ENCODE data around the gene TOPAZ1. TPM values are rescaled to one million over a fixed set of nuclear protein-coding genes. Genes with fewer than 3 reads are reported as not detected.

Gene TOPAZ1
- polyA plus RNA-seq, 4 donors: 0.03 TPM; not detected in 3

DNA sequence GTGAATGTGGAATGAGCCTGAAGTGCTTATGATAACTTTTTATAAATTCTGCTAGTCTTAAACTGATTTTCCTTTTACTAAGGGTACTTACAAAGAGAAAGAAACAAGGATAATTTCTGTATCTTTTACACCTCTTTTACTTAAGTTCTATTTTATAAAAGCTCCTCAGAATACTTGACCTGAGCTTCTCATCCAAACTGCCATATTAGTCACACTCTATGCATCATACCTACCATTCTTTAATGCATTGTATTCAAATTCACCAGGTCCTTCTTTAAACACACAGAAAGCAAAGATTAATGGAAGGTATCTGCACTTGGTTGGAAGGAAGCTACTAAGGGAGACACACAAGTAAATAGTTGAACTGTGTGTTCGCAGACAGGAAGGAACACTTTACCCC is 1.6 kb upstream of the TOPAZ1 start:
- no peak for DNase-seq (ENCODE audit: low read depth in 4 of 4, low spot score in 2 of 4)

DNA sequence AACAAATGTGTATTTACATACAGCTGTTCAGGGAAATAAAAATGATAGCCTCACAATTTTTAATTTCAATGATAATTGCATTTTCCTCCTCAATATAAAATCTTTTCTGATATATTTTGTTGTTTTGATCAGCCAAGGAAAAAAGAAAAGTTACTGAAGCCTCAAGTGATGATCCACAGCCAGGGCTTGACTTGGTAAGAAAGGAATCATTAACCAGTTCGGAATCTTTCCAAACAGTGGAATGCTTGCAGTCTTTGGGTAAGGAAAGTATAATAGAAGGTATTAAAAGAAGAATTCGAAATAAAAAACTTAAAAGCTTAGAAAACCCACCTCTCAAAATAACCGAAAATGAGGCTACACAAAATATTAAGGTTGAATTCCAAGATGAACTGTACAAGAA is 1.0 kb downstream of the TOPAZ1 start:
- no peak for DNase-seq (ENCODE audit: low read depth in 4 of 4, low spot score in 2 of 4)

DNA sequence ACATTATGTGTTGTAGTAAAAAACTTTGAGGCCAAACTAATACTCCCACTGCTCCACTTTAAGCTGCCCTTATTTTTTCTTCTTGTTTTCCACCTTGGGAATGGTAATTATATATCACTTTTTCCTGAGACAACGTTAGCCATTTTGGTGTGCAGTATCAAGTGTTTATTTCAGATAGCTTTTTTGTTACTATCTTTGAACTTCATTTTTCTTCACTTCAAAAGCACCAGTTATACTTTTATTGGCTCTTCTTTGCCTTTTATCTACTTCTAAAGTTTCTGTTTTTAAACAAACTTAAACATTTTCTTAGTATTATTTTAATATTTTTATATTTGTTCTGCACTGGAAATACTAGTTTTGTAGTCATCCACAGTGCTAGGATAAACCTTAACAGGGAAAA is 6.5 kb downstream of the TOPAZ1 start:
- no peak for DNase-seq (ENCODE audit: low read depth in 4 of 4, low spot score in 2 of 4)

DNA sequence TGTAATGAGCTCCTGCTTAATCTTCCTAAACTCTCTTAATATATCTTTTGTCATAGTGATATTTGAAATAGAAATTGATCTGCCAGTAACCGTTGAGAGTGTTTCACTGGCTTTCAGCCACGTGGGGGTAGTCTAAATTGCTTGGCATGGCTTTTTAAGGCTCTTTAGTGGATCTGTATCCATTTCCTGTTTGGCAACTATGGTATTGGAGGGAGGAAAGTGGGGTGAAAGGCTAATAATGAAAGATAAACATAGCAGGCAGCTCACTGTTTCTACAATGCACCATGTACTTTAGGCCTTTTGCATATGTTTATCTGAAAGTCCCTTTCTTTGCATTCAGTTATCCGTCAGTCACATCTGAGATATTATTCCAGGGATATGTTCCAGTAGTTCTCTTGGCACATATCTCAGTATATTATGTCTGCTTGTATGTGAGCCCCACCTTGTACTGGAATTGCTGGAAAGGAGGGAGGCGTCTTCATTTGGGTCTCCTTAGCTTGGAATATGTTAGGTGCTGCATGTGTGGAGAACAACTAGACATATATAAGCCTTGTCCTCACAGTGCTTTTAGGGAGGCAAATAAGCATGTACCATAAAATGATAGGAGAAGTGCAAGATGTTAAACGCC is 10.8 kb downstream of the TOPAZ1 start:
- DNase-seq (ENCODE audit: low read depth in 4 of 4, low spot score in 2 of 4): no peak

DNA sequence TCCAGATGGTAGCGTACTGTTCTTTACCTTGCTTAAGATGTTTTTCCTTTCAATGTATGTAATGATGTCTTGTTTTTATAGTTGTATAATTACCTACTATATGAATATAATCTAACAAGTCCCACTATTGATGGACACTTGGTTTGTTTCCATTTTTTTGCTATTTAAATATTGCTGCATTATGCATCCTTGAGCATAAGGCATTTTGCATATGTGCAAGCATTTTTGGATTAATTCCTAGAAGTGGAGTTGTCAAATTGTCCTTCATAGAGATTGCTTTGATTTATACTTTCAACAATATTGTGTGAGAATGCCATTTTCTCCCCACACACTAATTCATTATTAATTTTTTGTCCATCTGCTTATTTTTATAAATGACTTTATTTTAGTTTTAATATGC is 17.7 kb downstream of the TOPAZ1 start:
- DNase-seq (ENCODE audit: low read depth in 4 of 4, low spot score in 2 of 4): no peak

DNA sequence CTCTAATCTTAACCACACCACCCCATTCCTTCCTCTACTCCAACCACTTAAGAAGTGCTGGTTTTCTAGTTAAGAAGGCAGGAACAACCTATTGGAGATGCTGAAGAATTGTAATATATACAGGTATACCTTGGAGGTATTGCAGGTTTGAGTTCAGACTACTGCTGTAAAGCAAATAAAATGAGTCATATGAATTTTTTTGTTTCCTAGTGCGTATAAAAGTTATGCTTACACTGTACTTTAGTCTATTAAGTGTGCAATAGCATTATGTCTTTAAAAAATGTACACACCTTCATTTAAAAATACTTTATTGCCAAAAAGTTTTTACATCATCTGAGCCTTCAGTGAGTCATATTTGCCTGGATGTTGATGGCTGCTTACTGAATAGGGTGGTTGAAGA is 22.5 kb downstream of the TOPAZ1 start:
- DNase-seq (ENCODE audit: low read depth in 4 of 4, low spot score in 2 of 4): no peak

DNA sequence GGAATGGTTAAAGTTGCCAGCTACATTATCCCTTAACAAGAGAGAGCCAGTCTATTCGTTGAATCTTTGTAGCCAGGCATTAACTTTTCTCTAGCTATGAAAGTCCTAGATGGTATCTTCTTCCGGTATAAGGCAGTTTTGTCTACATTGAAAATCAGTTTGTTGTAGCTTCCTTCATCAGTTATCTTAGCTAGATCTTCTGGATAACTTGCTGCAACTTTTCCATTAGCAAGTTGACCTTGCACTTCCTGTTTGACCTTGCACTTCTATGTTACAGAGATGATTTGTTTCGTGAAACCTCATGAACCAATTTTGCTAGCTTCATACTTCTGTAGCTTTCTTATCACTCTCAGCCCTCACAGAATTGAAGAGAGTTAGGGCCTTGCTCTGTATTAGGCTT is 24.1 kb downstream of the TOPAZ1 start:
- no peak for DNase-seq (ENCODE audit: low read depth in 4 of 4, low spot score in 2 of 4)

DNA sequence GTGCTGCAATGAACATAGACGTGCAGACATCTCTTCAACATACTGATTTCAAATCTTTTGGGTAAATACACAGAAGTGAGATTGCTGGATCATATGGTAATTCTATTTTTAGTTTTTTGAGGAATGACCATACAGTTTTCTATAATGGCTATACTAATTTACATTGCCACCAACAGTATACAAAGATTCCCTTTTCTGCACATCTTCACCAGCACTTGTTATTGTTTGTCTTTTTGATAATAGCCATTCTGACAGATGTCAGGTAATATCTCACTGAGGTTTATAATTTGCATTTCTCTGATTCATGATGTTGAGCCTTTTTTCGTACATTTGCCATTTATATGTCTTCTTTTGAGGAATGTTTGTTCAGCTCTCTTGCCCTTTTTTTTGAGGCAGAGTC is 30.5 kb downstream of the TOPAZ1 start:
- no peak for DNase-seq (ENCODE audit: low read depth in 4 of 4, low spot score in 2 of 4)

DNA sequence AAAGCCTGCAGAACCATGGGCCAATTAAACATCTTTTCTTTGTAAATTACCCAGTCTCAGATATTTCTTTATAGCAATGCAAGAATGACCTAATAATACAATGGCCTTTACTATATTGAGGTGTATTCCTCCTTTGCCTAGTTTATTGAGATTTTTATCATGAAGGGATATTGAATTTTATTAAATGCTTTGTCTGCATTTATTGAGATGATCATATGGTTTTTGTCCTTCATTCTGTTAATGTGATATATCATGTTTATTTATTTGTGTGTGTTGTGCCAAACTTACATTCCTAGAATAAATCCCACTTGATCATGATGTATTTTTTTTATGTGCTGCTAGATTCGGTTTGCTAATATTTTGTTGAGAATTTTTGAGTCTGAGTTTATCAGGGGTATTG is 36.2 kb downstream of the TOPAZ1 start:
- no peak for DNase-seq (ENCODE audit: low read depth in 4 of 4, low spot score in 2 of 4)

DNA sequence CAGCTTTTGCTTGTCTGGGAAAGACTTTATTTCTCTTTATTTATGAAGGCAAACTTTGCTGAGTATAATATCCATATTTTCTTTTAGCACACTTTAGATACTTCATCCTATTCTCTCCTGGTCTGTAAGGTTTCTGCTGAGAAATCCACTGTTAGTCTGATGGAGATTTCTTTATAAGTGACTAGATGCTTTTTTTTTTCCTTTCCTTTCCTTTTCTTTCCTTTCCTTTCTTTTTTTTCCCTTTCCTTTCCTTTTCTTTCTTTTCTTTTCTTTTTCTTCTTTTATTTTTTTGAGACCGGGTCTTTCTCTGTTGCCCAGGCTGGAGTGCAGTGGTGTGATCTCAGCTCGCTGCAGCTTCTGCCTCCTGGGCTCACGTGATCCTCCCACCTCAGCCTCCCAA is 38.4 kb downstream of the TOPAZ1 start:
- DNase-seq (ENCODE audit: low read depth in 4 of 4, low spot score in 2 of 4): no peak

DNA sequence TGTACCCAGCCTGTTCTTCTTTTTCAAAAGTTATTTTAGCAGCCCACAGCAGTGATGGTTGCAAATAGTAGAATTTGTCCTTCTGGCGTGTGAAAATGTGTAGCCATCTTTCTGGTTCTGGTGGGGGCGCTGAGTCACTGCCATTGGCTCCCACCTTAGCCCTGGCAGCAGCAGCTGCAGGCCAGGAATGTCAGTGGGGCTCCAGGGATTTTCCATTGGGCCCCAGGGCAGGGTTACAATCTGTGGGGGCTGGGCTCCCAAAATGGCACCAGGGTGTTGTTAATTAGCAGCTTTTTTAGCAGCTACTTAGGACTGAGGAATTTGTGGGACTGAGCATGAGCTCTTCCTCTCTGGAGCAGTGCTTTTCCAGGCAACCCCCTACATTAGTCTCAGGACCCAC is 38.9 kb downstream of the TOPAZ1 start:
- DNase-seq (ENCODE audit: low read depth in 4 of 4, low spot score in 2 of 4): no peak

DNA sequence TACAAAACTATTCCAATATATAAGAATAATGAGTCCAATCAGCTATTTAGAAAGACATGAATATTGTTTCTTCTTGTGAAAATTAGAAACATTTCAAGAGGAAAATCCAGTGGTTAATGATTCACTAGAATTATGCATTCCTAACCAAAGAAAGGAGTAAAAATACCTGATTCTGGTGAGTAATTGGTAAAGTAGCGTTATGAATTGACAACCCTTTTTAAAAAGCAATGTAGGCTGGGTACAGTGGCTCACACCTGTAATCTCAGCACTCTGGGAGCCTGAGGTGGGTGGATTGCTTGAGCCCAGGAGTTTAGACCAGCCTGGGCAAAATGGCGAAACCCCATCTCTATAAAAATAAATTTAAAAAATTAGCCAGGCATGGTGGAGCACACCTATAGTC is 43.3 kb downstream of the TOPAZ1 start:
- no peak for DNase-seq (ENCODE audit: low read depth in 4 of 4, low spot score in 2 of 4)

DNA sequence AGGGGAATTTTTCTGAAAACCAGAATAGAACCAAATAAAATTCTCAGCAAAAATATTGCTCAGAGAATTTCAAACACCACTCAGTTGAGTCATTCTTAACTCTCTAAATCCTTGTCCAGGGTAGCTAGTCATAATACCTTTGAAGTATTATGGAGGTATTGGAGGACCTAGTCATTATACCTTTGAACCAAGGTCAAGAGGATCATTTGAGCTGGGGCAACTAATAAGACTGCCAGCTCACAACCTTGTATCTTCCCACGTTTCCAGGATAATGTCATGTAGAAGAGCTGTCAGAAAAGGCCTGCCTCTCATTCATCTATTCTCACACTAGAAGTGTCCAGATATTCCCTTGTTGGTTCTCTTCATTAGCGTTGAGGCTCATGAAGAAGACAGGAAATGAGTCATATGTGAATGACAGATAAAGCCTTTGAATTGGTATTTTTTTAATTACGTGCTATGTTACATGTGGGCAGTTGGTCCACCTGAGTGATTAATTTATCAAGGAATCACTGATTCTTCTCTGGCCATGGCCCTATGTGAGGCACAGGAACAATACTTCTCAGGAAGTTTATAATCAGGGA is 48.3 kb downstream of the TOPAZ1 start:
- no peak for DNase-seq (ENCODE audit: low read depth in 4 of 4, low spot score in 2 of 4)

DNA sequence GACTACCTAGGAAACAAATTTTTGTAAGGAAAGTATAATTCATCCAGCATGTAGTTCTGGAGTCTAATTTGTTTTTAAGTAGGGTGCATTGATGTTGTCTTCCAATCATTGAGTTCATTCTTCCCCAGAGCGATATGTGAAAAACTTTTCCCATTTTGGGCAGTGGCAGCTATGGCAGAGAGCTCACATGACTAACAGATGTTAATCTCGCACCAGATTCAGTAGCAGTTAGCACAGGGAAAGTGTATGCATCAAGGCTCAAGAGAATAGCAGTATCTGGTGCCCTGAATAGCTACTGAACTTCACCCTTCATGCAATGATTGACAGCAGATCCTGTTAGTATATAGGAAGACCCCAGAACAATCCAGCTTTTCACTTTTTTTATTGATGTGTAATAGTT is 50.6 kb downstream of the TOPAZ1 start:
- DNase-seq (ENCODE audit: low read depth in 4 of 4, low spot score in 2 of 4): no peak

DNA sequence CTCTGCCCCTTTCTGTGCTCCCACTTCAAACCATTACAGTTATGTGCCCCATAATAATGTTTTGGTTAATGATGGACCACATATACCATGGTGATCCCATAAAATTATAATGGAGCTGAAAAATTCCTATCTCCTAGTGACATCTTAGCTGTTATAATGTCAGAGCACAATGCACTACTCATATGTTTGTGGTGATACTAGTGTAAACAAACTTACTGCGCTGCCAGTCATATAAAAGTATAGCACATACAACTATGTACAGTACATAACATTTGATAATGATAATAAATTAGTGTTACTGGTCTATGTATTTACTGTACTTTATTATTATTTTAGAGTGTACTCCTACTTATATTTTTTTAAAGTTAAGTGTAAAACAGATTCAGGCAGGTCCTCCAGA is 51.3 kb downstream of the TOPAZ1 start:
- no peak for DNase-seq (ENCODE audit: low read depth in 4 of 4, low spot score in 2 of 4)

DNA sequence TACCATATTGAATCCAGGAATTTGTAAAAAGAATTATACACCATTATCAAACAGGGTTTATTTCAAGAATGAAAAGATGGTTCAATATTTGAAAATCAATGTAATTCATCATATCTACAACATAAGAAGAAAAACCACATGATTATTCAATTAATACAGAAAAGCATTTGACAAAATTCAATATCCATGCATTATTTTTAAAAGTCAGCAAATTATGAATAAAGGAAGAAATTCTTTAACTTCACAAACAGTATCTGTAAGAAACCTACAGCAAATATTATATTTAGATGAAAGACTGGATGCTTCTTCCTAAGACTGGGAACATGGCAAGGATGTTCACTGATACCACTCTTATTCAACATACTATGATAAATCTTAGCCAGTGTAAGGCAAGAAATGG is 55.6 kb downstream of the TOPAZ1 start:
- DNase-seq (ENCODE audit: low read depth in 4 of 4, low spot score in 2 of 4): no peak

DNA sequence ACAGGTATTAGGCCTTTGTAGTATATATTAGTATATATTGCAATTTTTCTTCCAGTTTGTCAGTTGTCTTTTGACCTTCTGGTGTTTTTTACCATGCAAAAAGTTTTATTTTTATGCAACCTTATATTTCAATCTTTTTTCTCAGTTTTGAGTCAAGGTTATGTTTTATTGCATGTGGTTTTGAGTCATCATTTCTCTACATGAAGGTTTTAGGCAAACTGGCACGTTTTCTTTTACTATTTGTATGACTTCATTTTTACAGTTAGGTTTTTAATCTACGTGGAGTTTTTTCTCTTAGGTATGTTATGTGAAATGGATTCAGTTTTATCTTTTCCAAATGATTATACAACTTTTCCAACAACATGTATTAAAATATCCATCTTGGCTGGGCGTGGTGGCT is 60.1 kb downstream of the TOPAZ1 start:
- no peak for DNase-seq (ENCODE audit: low read depth in 4 of 4, low spot score in 2 of 4)

DNA sequence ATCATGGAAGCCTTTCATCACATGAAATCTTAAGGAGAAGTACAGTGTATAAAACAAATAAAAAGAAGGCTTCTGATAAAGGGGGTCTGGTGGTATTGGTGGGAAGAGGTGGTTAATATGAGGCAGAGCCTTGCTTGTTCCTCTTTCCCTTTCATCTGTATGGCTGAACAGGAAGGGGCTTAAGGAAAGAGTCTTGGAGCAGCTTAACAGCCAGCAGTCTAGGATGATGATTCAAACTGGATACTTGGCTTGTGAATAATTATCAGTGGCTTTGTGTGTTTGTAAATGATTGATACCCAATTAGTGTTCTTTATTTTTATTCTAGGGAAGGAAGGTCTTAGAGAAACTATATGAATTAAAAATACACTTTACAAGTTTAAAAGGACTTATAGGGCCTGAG is 67.8 kb downstream of the TOPAZ1 start:
- no peak for DNase-seq (ENCODE audit: low read depth in 4 of 4, low spot score in 2 of 4)

DNA sequence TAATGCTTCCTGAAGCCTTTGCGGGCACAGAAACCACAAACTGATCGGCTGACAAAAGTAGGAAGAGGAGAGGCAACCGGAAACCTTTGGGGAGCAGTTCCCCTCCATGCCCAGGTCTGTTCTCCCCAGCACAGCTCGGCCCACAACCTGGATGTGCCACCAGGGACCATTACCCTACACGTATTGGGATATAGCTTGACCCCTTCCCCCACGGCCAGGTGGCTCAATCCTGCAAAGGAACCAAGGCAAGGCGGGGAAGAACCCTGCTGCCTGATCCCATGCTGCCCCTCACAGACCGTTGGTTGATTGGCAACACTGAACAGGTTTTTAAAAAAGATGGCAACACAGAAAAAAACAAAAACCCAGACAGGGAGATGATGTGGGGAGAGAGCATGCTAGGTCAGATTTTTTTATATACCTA is 77.2 kb downstream of the TOPAZ1 start:
- DNase-seq (ENCODE audit: low read depth in 4 of 4, low spot score in 2 of 4): no peak

DNA sequence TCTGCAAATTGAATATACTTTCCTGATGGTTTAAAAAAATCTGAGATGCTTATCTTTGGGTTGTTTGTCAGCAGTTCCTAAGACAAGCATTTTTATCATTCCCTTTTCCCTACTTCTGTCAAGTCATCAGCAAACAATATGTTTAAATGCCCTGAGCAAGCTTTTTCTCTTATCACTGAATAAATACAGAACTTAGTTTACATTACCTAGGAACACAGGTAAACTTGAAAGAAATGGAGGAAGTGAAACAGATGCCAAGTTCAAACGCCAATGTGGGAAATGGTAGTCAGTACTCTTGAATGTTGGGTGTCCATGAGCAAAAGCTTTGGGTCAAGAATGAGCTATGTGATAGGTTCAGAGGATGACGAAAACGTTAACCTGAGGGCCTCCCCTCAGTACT is 79.6 kb downstream of the TOPAZ1 start:
- DNase-seq (ENCODE audit: low read depth in 4 of 4, low spot score in 2 of 4): no peak

DNA sequence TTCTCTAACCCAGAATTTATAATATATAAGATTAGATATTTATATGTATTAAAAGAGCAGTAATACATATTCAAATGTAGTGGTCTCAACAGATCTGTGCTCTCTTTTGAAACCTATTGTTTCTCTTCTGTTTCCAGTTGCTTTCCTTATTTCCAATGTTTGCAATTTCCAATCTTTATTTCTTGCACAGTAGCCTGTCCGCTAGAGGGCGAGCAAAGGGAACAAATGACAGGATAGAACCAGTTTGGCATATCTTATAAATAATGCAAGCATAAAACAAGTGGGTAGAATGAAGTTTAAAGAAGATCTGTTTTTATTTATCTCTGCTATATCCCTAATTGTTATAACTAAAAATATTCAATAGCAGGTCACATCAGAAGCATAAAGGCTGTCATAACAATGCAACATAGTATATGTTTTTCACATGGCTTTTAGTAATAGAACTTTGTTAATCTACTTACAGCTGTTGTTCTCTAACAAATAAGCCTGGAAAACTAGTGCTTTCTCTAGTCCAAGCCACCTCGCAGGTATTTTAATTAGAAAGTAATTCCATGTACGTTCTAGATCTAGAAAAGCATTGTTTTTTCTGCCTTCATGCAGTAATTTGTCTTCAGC is 81.8 kb downstream of the TOPAZ1 start:
- DNase-seq (ENCODE audit: low read depth in 4 of 4, low spot score in 2 of 4): peak in 1 of 4 donors; percentile 11

DNA sequence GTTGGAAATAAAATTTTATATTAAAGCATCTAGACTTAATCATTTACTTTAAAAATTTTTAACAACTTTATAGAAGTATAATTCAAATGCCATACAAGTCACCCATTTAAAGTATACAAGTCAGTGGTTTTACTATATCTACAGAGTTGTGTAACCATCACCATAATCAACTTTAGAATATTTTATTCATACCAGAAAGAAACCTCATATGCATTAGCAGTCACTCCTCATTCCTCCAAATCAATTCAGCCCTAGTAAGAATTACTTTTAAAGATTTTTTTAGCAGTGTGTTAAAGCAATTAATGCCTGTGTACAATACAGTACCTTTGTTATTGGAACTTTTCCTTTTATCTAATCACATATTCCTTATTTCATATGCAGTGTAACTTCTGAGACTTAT is 82.9 kb downstream of the TOPAZ1 start:
- DNase-seq (ENCODE audit: low read depth in 4 of 4, low spot score in 2 of 4): no peak

DNA sequence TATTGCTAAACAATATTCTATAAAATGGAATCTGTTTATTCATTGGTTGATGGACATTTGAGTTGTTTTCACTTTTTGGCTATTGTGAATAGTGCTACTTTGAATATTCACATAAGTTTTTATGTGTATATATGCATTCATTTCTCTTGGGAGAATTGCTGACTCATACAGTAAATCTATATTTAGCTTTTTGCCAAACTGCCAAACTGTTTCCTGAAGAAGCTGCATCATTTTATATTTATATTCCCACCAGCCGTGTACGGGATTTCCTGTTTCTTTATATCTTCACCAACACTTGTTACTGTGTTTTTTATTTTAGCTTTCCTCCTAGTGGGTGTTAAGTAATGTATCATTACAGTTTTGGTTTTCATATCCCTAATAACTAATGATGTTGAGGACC is 84.3 kb downstream of the TOPAZ1 start:
- DNase-seq (ENCODE audit: low read depth in 4 of 4, low spot score in 2 of 4): no peak
